B cell (primary cell): ENCODE measurements around the gene TPBGL. TPM values are rescaled to one million over a fixed set of nuclear protein-coding genes. Genes with fewer than 3 reads are reported as not detected.

Experiments used
- ATAC-seq: fragments of 200-7000 bp; cut with Tn5 transposase; one replicate; pipeline ENCODE4 v1.10.0; 2021; ENCODE audit warnings: low read depth, mild to moderate bottlenecking, moderate number of reproducible peaks, moderate library complexity
- CTCF ChIA-PET: fragments of 350-600 bp; sonication (Branson Sonifier 250); formaldehyde crosslinking; loops from one replicate; lab custom pipeline; 2021; ENCODE audit warnings: antibody characterized with exemption, inconsistent platforms; lab: Charles Lee
- POLR2A ChIA-PET: fragments of 350-600 bp; sonication (Branson Sonifier 250); formaldehyde crosslinking; loops from one replicate; lab custom pipeline; 2021; ENCODE audit warnings: antibody characterized with exemption; lab: Charles Lee
- DNase-seq: peaks from one replicate; pipeline ENCODE4 v3.0.0; 2013
- H2AFZ ChIP-seq: 2 replicates; pipeline ENCODE4 v1.6.1; 2012; ENCODE audit warnings: mild to moderate bottlenecking, low read depth, low read length; ENCODE audit not compliant: insufficient read depth, poor library complexity, severe bottlenecking
- H3K27ac ChIP-seq, 2 donors: 1 replicate in 1 of 2; 2 replicates in 1 of 2; pipeline ENCODE4 v1.5.1; 2012 to 2013; ENCODE audit warnings: low read length in 2 of 2, mild to moderate bottlenecking in 2 of 2, moderate library complexity in 1 of 2
- H3K27me3 ChIP-seq, 4 experiments: fragments of 200-600 bp in 1 of 4; sonication (generic) in 1 of 4; replicated peaks in 1 of 4; 1 replicate in 2 of 4; 2 replicates in 2 of 4; pipeline versions ENCODE4 v1.6.1 to v1.7.0; 2013 to 2016; ENCODE audit warnings: low read length in 3 of 4, mild to moderate bottlenecking in 2 of 4, mixed read lengths in 1 of 4, moderate library complexity in 1 of 4; ENCODE audit not compliant: insufficient read depth in 4 of 4, control insufficient read depth in 3 of 4; ENCODE audit errors: control extremely low read depth in 1 of 4
- H3K36me3 ChIP-seq, 2 experiments: replicated peaks in 1 of 2; 1 replicate in 1 of 2; 2 replicates in 1 of 2; pipeline versions ENCODE4 v1.6.1 to v1.7.1; 2013; ENCODE audit warnings: low read length in 1 of 2; ENCODE audit not compliant: insufficient read depth in 2 of 2, control insufficient read depth in 1 of 2; ENCODE audit errors: control extremely low read depth in 1 of 2, extremely low read depth in 1 of 2
- H3K4me1 ChIP-seq, 2 donors: fragments of 200-600 bp in 1 of 2; sonication (generic) in 1 of 2; 1 replicate in 1 of 2; 2 replicates in 1 of 2; pipeline versions ENCODE4 v1.5.1 to v1.6.1; 2013 to 2017; ENCODE audit warnings: low read length in 2 of 2; ENCODE audit not compliant: control insufficient read depth in 2 of 2, insufficient read depth in 2 of 2
- H3K4me2 ChIP-seq: replicated peaks from 2 replicates; pipeline ENCODE3; 2012; ENCODE audit warnings: mild to moderate bottlenecking, low read depth, low read length; ENCODE audit not compliant: poor library complexity, severe bottlenecking
- H3K4me3 ChIP-seq, 5 experiments: fragments of 200-600 bp in 1 of 5; sonication (generic) in 1 of 5; 1 replicate in 3 of 5; 2 replicates in 2 of 5; pipeline versions ENCODE4 v1.5.1 to v1.7.0; 2011 to 2016; ENCODE audit warnings: low read length in 4 of 5, mild to moderate bottlenecking in 4 of 5, low read depth in 2 of 5, control low read depth in 1 of 5, moderate library complexity in 1 of 5; ENCODE audit not compliant: insufficient read depth in 1 of 5; ENCODE audit errors: control extremely low read depth in 1 of 5, extremely low read depth in 1 of 5
- H3K79me2 ChIP-seq: fragments of 200-600 bp; sonication (generic); one replicate; pipeline ENCODE4 v1.6.0; 2016; ENCODE audit warnings: low read length; ENCODE audit not compliant: control insufficient read depth, insufficient read depth
- H3K9ac ChIP-seq: fragments of 200-600 bp; sonication (generic); 2 replicates; pipeline ENCODE4 v1.6.1; 2017; ENCODE audit warnings: mild to moderate bottlenecking, low read length, moderate library complexity
- H3K9me3 ChIP-seq, 3 donors: one replicate each; pipeline versions ENCODE4 v1.6.1 to v1.7.1; 2013; ENCODE audit warnings: low read length in 2 of 3; ENCODE audit not compliant: control insufficient read depth in 2 of 3, insufficient read depth in 1 of 3; ENCODE audit errors: control extremely low read depth in 1 of 3
- H4K20me1 ChIP-seq: 2 replicates; pipeline ENCODE4 v1.6.0; 2012; ENCODE audit warnings: mild to moderate bottlenecking, low read length; ENCODE audit not compliant: insufficient read depth, control insufficient read depth, poor library complexity, severe bottlenecking
- H3K27ac Mint-ChIP-seq: one replicate; pipeline ENCODE4 v1.8.0; 2021; ENCODE audit warnings: mixed read lengths
- H3K27me3 Mint-ChIP-seq: one replicate; pipeline ENCODE4 v1.8.0; 2021; ENCODE audit warnings: mixed read lengths
- H3K4me1 Mint-ChIP-seq: one replicate; pipeline ENCODE4 v1.8.0; 2021; ENCODE audit warnings: mixed read lengths
- H3K4me3 Mint-ChIP-seq: one replicate; pipeline ENCODE4 v1.8.0; 2021; ENCODE audit warnings: mixed read lengths
- H3K9me3 Mint-ChIP-seq: one replicate; pipeline ENCODE4 v1.8.0; 2022; ENCODE audit warnings: mixed read lengths; ENCODE audit not compliant: insufficient read depth
- EZH2 ChIP-seq: IDR thresholded peaks from 2 replicates; pipeline ENCODE4 v1.6.1; 2012; ENCODE audit warnings: borderline replicate concordance, low read depth, mild to moderate bottlenecking, moderate library complexity, low read length; ENCODE audit not compliant: insufficient read depth, poor library complexity, severe bottlenecking
- WGBS: methylation state at CpG from one replicate; pipeline ENCODE4 v1.1.5; 2013; ENCODE audit warnings: missing lambda C conversion rate; ENCODE audit not compliant: insufficient coverage; 5-methylcytosine and 5-hydroxymethylcytosine counted together
- intact Hi-C: fragments of 100-400 bp; cut with micrococcal nuclease; formaldehyde crosslinking; loops from one replicate; pipeline ENCODE4 v1.10.0; 2022
- polyA plus RNA-seq: library from polyadenylated mRNA; depleted of rRNA; stranded (reverse); fragments of >200 nt; gene quantifications from 2 replicates; pipeline ENCODE4 v1.2.3, GENCODE V29; 2012
- total RNA-seq, 2 donors: library from RNA; stranded (reverse); fragments of 120-200 nt in 1 of 2; gene quantifications; 1 replicate in 1 of 2; 2 replicates in 1 of 2; pipeline versions ENCODE4 v1.2.3 to v1.2.4, GENCODE V29; 2013 to 2022
- TF ChIP-seq, protein P1 (sequence below): fragments of 200-600 bp; IDR thresholded peaks from one replicate; pipeline ENCODE4 v1.8.0; 2022; ENCODE audit warnings: antibody characterized with exemption, mild to moderate bottlenecking

Gene TPBGL
- total and polyA plus RNA-seq, 2 donors (not counting 1 experiment from before 2014, with no cell fraction given) = not detected

GRCh38 chr11:75198278-75198973 is 42.1 kb upstream of the TPBGL start:
- H3K4me1 ChIP-seq = no peaks in the 10 kb centered on the region
- DNase-seq (no peak), ATAC-seq (no peak)
- no peaks in the 10 kb centered on the region for H3K79me2 ChIP-seq
- H3K9ac ChIP-seq = no peak overlapping the region
- Mint-ChIP-seq H3K4me3 (no peak overlapping the region), H3K27me3 (peaks cover 17% of the 10 kb centered on the region), H3K4me1 (no peaks in the 10 kb centered on the region), H3K9me3 (no peaks in the 10 kb centered on the region), H3K27ac (no peak overlapping the region)
- intact Hi-C loops = no loop called here
- no peak overlapping the region for H3K4me3 ChIP-seq
- 86% methylated on average over 4 of the region's 7 CpGs for WGBS
- H3K36me3 ChIP-seq = no peaks in the 10 kb centered on the region
- ChIA-PET CTCF (no interaction called here), POLR2A (no interaction called here)
- no peaks in the 10 kb centered on the region for H3K27me3 ChIP-seq
- no peaks in the 10 kb centered on the region for H4K20me1 ChIP-seq
- no peak overlapping the region for H2AFZ ChIP-seq
- no peak overlapping the region for H3K4me2 ChIP-seq
- TF ChIP-seq EZH2 = no peak
- TF ChIP-seq, protein P1, sequence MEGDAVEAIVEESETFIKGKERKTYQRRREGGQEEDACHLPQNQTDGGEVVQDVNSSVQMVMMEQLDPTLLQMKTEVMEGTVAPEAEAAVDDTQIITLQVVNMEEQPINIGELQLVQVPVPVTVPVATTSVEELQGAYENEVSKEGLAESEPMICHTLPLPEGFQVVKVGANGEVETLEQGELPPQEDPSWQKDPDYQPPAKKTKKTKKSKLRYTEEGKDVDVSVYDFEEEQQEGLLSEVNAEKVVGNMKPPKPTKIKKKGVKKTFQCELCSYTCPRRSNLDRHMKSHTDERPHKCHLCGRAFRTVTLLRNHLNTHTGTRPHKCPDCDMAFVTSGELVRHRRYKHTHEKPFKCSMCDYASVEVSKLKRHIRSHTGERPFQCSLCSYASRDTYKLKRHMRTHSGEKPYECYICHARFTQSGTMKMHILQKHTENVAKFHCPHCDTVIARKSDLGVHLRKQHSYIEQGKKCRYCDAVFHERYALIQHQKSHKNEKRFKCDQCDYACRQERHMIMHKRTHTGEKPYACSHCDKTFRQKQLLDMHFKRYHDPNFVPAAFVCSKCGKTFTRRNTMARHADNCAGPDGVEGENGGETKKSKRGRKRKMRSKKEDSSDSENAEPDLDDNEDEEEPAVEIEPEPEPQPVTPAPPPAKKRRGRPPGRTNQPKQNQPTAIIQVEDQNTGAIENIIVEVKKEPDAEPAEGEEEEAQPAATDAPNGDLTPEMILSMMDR = no peak
- H3K27ac ChIP-seq = no peak overlapping the region
- H3K9me3 ChIP-seq = no peaks in the 10 kb centered on the region

- Histone ChIP-seq H3K9ac (no peak overlapping the region), H3K79me2 (no peaks in the 10 kb centered on the region), H3K4me3 (no peak overlapping the region), H3K27me3 (no peaks in the 10 kb centered on the region), H3K4me2 (no peak overlapping the region), H2AFZ (no peak overlapping the region), H3K36me3 (no peaks in the 10 kb centered on the region), H3K9me3 (no peaks in the 10 kb centered on the region), H3K4me1 (no peaks in the 10 kb centered on the region), H4K20me1 (no peaks in the 10 kb centered on the region), H3K27ac (no peak overlapping the region)
- Mint-ChIP-seq H3K9me3 (no peaks in the 10 kb centered on the region), H3K27ac (no peak overlapping the region), H3K4me3 (no peak overlapping the region), H3K4me1 (no peaks in the 10 kb centered on the region), H3K27me3 (peaks cover 17% of the 10 kb centered on the region)
- POLR2A ChIA-PET = no interaction called here
- DNase-seq (no peak), ATAC-seq (no peak)
- intact Hi-C loops = no loop called here
- no peak for TF ChIP-seq EZH2
- TF ChIP-seq, protein P1 = no peak
- 80% methylated on average over 3 of the region's 5 CpGs for WGBS
- CTCF ChIA-PET = no interaction called here
These were observed 41.1 kb upstream of the TPBGL start for GRCh38 chr11:75199412-75199955.
